WERI-Rb-1 (cell line): ENCODE data around the gene CS.

Experiments used
- DNase-seq: peaks from one replicate; pipeline ENCODE4 v3.0.0-alpha.2; 2020
- H3K27ac ChIP-seq: fragments of 250-450 bp; sonication (Bioruptor Pico); 2 replicates; pipeline ENCODE4 v1.5.1; 2020; ENCODE audit warnings: mild to moderate bottlenecking, moderate library complexity
- H3K27me3 ChIP-seq: fragments of 250-450 bp; sonication (Bioruptor Pico); 2 replicates; pipeline ENCODE4 v1.5.1; 2021; ENCODE audit warnings: mild to moderate bottlenecking, low read depth, moderate library complexity; ENCODE audit not compliant: insufficient read depth, severe bottlenecking
- H3K36me3 ChIP-seq: fragments of 250-450 bp; sonication (Bioruptor Pico); 2 replicates; pipeline ENCODE4 v1.5.1; 2020; ENCODE audit warnings: mild to moderate bottlenecking, moderate library complexity
- H3K4me3 ChIP-seq: 2 replicates; pipeline ENCODE4 v1.5.1; 2011; ENCODE audit warnings: low read depth, mild to moderate bottlenecking, control low read depth, low read length
- H3K9me3 ChIP-seq: fragments of 250-450 bp; sonication (Bioruptor Pico); 2 replicates; pipeline ENCODE4 v1.5.1; 2021; ENCODE audit warnings: mild to moderate bottlenecking, moderate library complexity; ENCODE audit not compliant: severe bottlenecking
- TF ChIP-seq, protein P1 (sequence below): IDR thresholded peaks from 2 replicates; pipeline ENCODE4 v1.5.1; 2011; ENCODE audit warnings: low read depth, mild to moderate bottlenecking, control low read depth, inconsistent platforms, low read length

CS gene

GRCh38 chr12:56333679-56334489 lies 33.8 kb upstream of the CS start, which contains the start of gene PAN2:
PAN2 (minus strand) TSS chr12:56334000; CDS start chr12:56333094, 906 bp downstream.
- TF ChIP-seq, protein P1, sequence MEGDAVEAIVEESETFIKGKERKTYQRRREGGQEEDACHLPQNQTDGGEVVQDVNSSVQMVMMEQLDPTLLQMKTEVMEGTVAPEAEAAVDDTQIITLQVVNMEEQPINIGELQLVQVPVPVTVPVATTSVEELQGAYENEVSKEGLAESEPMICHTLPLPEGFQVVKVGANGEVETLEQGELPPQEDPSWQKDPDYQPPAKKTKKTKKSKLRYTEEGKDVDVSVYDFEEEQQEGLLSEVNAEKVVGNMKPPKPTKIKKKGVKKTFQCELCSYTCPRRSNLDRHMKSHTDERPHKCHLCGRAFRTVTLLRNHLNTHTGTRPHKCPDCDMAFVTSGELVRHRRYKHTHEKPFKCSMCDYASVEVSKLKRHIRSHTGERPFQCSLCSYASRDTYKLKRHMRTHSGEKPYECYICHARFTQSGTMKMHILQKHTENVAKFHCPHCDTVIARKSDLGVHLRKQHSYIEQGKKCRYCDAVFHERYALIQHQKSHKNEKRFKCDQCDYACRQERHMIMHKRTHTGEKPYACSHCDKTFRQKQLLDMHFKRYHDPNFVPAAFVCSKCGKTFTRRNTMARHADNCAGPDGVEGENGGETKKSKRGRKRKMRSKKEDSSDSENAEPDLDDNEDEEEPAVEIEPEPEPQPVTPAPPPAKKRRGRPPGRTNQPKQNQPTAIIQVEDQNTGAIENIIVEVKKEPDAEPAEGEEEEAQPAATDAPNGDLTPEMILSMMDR, result peak; percentile 72
- Histone ChIP-seq H3K27ac (peak within 1 kb of the TSS; percentile 94), H3K9me3 (no peaks in the 10 kb centered on the region), H3K36me3 (no peaks in the 10 kb centered on the region), H3K27me3 (no peaks in the 10 kb centered on the region), H3K4me3 (peak within 1 kb of the TSS; percentile 68)
- peak; percentile 96 for DNase-seq

DNA sequence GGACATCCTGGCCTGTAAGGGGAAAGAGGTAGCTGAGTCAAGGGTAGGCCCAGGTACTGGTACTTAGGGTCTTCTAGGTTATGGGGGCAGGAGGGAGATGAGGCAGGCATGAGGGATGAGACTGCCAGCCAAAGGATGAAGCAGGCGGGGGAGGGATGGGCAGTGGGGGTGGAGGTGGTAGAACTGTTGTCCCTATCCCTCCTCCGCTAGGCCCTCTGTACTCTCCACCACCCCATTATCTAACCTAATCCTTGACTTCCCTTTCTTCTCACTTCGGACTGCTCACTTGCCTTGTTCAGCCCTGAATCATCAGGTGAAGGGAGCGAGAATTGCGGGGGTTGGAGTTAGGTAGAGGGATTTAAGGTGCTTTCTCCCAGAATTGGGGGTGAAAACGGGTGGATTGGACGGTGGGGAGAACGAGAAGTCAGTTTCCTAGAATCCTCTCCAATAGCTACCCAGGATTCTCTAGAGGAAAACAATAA lies 33.1 kb upstream of the CS start:
- Histone ChIP-seq H3K36me3 (no peaks in the 10 kb centered on the region), H3K9me3 (no peaks in the 10 kb centered on the region), H3K4me3 (peak overlapping the region; percentile 68), H3K27ac (peak overlapping the region; percentile 94), H3K27me3 (no peaks in the 10 kb centered on the region)
- TF ChIP-seq, protein P1, result no peak
- DNase-seq, result peak; percentile 18

GRCh38 chr12:56332512-56333196 lies 32.5 kb upstream of the CS start:
- Histone ChIP-seq H3K4me3 (peak overlapping the region; percentile 68), H3K27me3 (no peaks in the 10 kb centered on the region), H3K27ac (peak overlapping the region; percentile 94), H3K9me3 (no peaks in the 10 kb centered on the region), H3K36me3 (no peaks in the 10 kb centered on the region; the same call in 1 of the 2 replicates)
- TF ChIP-seq, protein P1, result no peak
- no peak for DNase-seq

- no peak overlapping the region for H3K4me3 ChIP-seq
- H3K27me3 ChIP-seq, result no peaks in the 10 kb centered on the region
- TF ChIP-seq, protein P1, result no peak
- H3K9me3 ChIP-seq, result no peaks in the 10 kb centered on the region
- no peak overlapping the region for H3K27ac ChIP-seq
- peaks cover 13% of the 10 kb centered on the region for H3K36me3 ChIP-seq
- no peak for DNase-seq
Observed at GRCh38 chr12:56330936-56331490, 30.9 kb upstream of the CS start.

DNA sequence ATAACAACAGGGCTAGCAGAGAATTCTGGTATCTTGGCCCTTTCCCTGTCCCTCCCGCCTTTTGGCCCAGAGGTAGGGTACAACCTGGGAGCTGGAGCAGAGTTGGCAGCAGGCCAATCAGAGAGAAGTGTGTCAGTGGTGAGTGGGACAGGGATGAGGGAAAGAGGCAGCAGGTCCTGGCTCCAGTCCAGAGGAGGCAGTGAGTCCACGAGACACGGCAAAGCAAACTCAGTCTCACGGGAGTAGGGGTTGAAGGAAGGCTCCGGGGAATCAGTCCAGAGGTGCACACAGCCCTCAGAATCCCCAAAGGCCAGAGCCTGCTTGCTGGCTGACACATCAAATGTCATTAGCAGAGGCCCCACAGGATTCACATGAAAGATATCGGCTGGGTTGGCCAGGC lies 26.4 kb upstream of the CS start:
- H3K4me3 ChIP-seq, result no peak overlapping the region
- DNase-seq, result no peak
- peaks cover 51% of the 10 kb centered on the region for H3K36me3 ChIP-seq
- TF ChIP-seq, protein P1, result no peak
- H3K9me3 ChIP-seq, result no peaks in the 10 kb centered on the region
- no peak overlapping the region for H3K27ac ChIP-seq
- no peaks in the 10 kb centered on the region for H3K27me3 ChIP-seq
